OCI-LY7 (cell line): ENCODE data around the gene ECSIT. TPM values are rescaled to one million over a fixed set of nuclear protein-coding genes. Genes with fewer than 3 reads are reported as not detected.
"Not testable (repeated sequence)": the region's sequence is repeated elsewhere in the genome, so short reads cannot be mapped to it uniquely, and the experiment has no call there.

ENCODE experiments used
- BruUV-seq: library from RNA; stranded (reverse); fragments of 400-500 nt; replicated peaks from 2 replicates; lab custom pipeline; 2021; lab: Mats Ljungman, UMichigan
- CTCF ChIA-PET: fragments of 300-600 bp; sonication (Branson Sonifier 250); formaldehyde crosslinking; loops from one replicate; lab custom pipeline; 2022; ENCODE audit warnings: antibody characterized with exemption; ENCODE audit not compliant: unreplicated experiment; lab: Charles Lee
- POLR2A ChIA-PET: fragments of 300-600 bp; sonication (Branson Sonifier 250); formaldehyde crosslinking; loops from one replicate; lab custom pipeline; 2022; ENCODE audit warnings: antibody characterized with exemption; lab: Charles Lee
- DNase-seq: peaks from one replicate; pipeline ENCODE4 v3.0.0-alpha.2; 2015; ENCODE audit warnings: low spot score
- H2AFZ ChIP-seq: fragments of 200-600 bp; sonication (generic), shearing (Covaris generic); 2 replicates; pipeline ENCODE4 v1.6.1; 2014; ENCODE audit warnings: mild to moderate bottlenecking, antibody characterized with exemption, low read length, moderate library complexity
- H3K27ac ChIP-seq: fragments of 200-600 bp; sonication (generic); 2 replicates; pipeline ENCODE4 v1.5.1; 2014; ENCODE audit warnings: mixed run types, low read depth, mild to moderate bottlenecking, moderate library complexity, low read length, inconsistent platforms; ENCODE audit not compliant: poor library complexity, severe bottlenecking
- H3K36me3 ChIP-seq: fragments of 200-600 bp; sonication (generic); 2 replicates; pipeline ENCODE4 v1.6.1; 2014; ENCODE audit warnings: mild to moderate bottlenecking, antibody characterized with exemption, low read length, moderate library complexity, mixed read lengths; ENCODE audit not compliant: insufficient read depth
- H3K4me1 ChIP-seq: fragments of 200-600 bp; sonication (generic); 2 replicates; pipeline ENCODE4 v1.5.1; 2014; ENCODE audit warnings: mild to moderate bottlenecking, low read length; ENCODE audit not compliant: insufficient read depth, poor library complexity, severe bottlenecking
- H3K4me2 ChIP-seq: fragments of 200-600 bp; sonication (generic); 2 replicates; pipeline ENCODE4 v1.6.1; 2014; ENCODE audit warnings: mild to moderate bottlenecking, low read length
- H3K4me3 ChIP-seq: fragments of 200-600 bp; sonication (generic); 2 replicates; pipeline ENCODE4 v1.5.1; 2014; ENCODE audit warnings: mild to moderate bottlenecking, low read depth, low read length; ENCODE audit not compliant: poor library complexity, severe bottlenecking
- H3K79me2 ChIP-seq: fragments of 200-600 bp; sonication (generic); 2 replicates; pipeline ENCODE4 v1.6.1; 2016; ENCODE audit warnings: low read depth, mild to moderate bottlenecking, low read length, moderate library complexity, mixed read lengths; ENCODE audit not compliant: insufficient read depth
- H3K9me2 ChIP-seq: fragments of 200-600 bp; sonication (generic); 2 replicates; pipeline ENCODE4 v1.6.1; 2016; ENCODE audit warnings: mild to moderate bottlenecking, low read length, mixed read lengths; ENCODE audit not compliant: insufficient read depth
- H3K9me3 ChIP-seq: fragments of 200-600 bp; sonication (generic); 2 replicates; pipeline ENCODE4 v1.6.1; 2014; ENCODE audit warnings: mild to moderate bottlenecking, mixed run types, low read length, mixed read lengths
- H4K20me1 ChIP-seq: fragments of 200-600 bp; sonication (generic); 2 replicates; pipeline ENCODE4 v1.6.1; 2014; ENCODE audit warnings: mild to moderate bottlenecking, antibody characterized with exemption, low read length, moderate library complexity, mixed read lengths; ENCODE audit not compliant: insufficient read depth
- EZH2phosphoT487 ChIP-seq: fragments of 200-600 bp; sonication (generic); IDR thresholded peaks from 2 replicates; pipeline ENCODE4 v1.6.1; 2018; ENCODE audit warnings: low read depth, borderline replicate concordance, mild to moderate bottlenecking, mixed run types, antibody characterized with exemption, low read length, moderate library complexity, mixed read lengths
- intact Hi-C: fragments of 100-400 bp; cut with micrococcal nuclease; formaldehyde crosslinking; loops from one replicate; pipeline ENCODE4 v1.10.0; 2022; ENCODE audit not compliant: unreplicated experiment
- total RNA-seq, 2 experiments: library from RNA; depleted of rRNA in 1 of 2; stranded (reverse); fragments of >200 nt in 1 of 2; shearing (Covaris generic) in 1 of 2; gene quantifications; 2 replicates each; pipeline ENCODE4 v1.2.3, GENCODE V29; 2014 to 2022
- TF ChIP-seq, protein P1 (sequence below): fragments of 200-600 bp; sonication (generic); conservative IDR thresholded peaks from 2 replicates; pipeline ENCODE4 v1.5.1; 2014; ENCODE audit warnings: mild to moderate bottlenecking, antibody characterized with exemption, low read length, moderate library complexity, mixed read lengths

Gene ECSIT
- total RNA-seq, 2 experiments from 2014 or later = 40.6 to 59.5 TPM

DNA sequence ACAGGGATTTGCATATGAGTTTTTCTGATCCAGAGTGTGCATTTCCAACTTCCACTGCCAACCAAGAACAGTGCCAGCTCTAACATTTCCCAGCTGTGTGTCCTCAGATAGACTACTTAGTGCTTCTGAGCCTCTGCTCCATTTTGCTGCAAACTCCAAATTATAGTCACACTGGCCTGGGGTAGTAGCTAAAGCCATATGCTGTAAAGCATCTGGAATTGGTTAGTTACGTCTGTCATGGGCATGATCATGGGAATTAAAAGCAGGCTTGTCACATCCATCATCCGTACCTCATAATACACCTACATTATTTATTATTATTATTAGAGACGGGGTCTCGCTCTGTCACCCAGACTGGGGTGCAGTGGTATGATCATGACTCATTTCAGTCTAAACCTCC, 55.2 kb downstream of the ECSIT start:
- Histone ChIP-seq H3K9me2 (no peaks in the 10 kb centered on the region), H2AFZ (no peak overlapping the region), H3K36me3 (no peaks in the 10 kb centered on the region), H4K20me1 (no peaks in the 10 kb centered on the region), H3K4me3 (no peak overlapping the region), H3K79me2 (no peaks in the 10 kb centered on the region), H3K4me2 (no peak overlapping the region), H3K27ac (no peak overlapping the region), H3K4me1 (no peaks in the 10 kb centered on the region), H3K9me3 (no peaks in the 10 kb centered on the region)
- DNase-seq = no peak
- TF ChIP-seq EZH2phosphoT487 = no peak
- TF ChIP-seq, protein P1, sequence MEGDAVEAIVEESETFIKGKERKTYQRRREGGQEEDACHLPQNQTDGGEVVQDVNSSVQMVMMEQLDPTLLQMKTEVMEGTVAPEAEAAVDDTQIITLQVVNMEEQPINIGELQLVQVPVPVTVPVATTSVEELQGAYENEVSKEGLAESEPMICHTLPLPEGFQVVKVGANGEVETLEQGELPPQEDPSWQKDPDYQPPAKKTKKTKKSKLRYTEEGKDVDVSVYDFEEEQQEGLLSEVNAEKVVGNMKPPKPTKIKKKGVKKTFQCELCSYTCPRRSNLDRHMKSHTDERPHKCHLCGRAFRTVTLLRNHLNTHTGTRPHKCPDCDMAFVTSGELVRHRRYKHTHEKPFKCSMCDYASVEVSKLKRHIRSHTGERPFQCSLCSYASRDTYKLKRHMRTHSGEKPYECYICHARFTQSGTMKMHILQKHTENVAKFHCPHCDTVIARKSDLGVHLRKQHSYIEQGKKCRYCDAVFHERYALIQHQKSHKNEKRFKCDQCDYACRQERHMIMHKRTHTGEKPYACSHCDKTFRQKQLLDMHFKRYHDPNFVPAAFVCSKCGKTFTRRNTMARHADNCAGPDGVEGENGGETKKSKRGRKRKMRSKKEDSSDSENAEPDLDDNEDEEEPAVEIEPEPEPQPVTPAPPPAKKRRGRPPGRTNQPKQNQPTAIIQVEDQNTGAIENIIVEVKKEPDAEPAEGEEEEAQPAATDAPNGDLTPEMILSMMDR = no peak
- ChIA-PET CTCF (no interaction called here), POLR2A (no interaction called here)
- no TSS peak for BruUV-seq
- intact Hi-C loops = no loop called here

DNA sequence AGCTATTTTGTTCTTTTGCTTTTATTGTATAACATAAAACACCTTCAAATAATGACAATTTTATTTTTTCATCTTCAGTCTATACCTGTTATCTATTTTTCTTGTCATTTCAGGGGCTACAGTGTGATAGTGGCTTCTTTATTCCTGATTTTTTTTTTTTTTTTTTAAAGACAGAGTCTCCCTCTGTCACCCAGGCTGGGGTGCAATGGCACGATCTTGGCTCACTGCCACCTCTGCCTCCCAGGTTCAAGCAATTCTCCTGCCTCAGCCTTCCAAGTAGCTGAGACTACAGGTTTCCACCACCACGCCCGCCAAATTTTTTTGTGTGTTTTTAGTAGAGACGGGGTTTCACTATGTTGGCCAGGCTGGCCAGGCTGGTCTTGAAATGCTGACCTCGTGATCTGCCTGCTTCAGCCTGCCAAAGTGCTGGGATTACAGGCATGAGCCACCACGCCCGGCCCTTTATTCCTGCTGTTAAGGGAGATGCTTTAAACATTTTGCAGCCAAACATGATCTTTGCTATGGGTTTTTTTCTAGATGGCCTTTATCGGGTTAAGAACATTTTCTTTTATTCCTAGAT, 60.6 kb downstream of the ECSIT start:
- DNase-seq, H3K36me3 ChIP-seq, H3K9me3 ChIP-seq, BruUV-seq, H3K9me2 ChIP-seq, H3K4me3 ChIP-seq, H3K4me2 ChIP-seq, intact Hi-C loops, H4K20me1 ChIP-seq, H3K79me2 ChIP-seq, H3K27ac ChIP-seq, CTCF ChIA-PET, H3K4me1 ChIP-seq, H2AFZ ChIP-seq: not testable (repeated sequence)
- POLR2A ChIA-PET = interaction anchor here (0.7 kb wide), 1 partner anchor 54 kb away, joined by 4 read pairs; no protein-coding TSS in a partner anchor

DNA sequence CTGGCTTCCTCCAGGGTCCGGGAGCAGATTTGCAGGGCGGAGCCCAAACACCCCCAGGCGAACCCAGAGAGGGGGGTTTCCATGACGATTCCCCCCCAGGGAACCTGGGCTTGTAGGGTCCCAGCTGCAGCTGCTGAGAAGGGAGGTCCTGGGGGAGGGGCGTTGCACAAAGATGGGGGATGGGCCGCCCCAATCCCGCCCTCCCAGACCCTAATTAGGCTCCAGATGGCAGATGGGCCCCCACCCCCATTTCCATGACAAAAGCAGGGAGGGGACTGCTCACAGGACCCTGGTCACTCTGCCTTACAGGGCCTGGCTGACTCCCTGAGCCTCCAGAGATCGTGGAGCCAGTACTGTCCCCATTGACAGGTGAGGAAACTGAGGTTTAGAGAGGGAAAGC, 63.3 kb downstream of the ECSIT start:
- no peak overlapping the region for H2AFZ ChIP-seq
- TF ChIP-seq, protein P1 = no peak
- TF ChIP-seq EZH2phosphoT487 = no peak
- intact Hi-C loops = no loop called here
- no peaks in the 10 kb centered on the region for H3K4me1 ChIP-seq
- H4K20me1 ChIP-seq = no peaks in the 10 kb centered on the region
- no peaks in the 10 kb centered on the region for H3K9me3 ChIP-seq
- H3K4me2 ChIP-seq = no peak overlapping the region
- H3K36me3 ChIP-seq = no peaks in the 10 kb centered on the region
- no peak overlapping the region for H3K27ac ChIP-seq
- no peaks in the 10 kb centered on the region for H3K79me2 ChIP-seq
- H3K4me3 ChIP-seq = no peak overlapping the region
- H3K9me2 ChIP-seq = no peaks in the 10 kb centered on the region
- POLR2A ChIA-PET = no interaction called here
- no peak for DNase-seq
- CTCF ChIA-PET = no interaction called here
- BruUV-seq = no TSS peak
